GM10248 (cell line): ENCODE data around the gene DAB1.

ENCODE experiments used
- CTCF ChIA-PET: fragments of 300-600 bp; sonication (Branson Sonifier 250); formaldehyde crosslinking; extraction: SDS; loops from one replicate; lab custom pipeline; 2021; ENCODE audit warnings: antibody characterized with exemption; lab: Yijun Ruan, JAX
- POLR2A ChIA-PET: fragments of 350-650 bp; sonication (Branson Sonifier 250); formaldehyde crosslinking; extraction: SDS; loops from one replicate; lab custom pipeline; 2020; ENCODE audit warnings: antibody characterized with exemption; lab: Yijun Ruan, JAX
- DNase-seq: peaks from one replicate; pipeline ENCODE4 v3.0.0; 2012; ENCODE audit errors: extremely low spot score
- CTCF ChIP-seq: IDR thresholded peaks from 2 replicates; pipeline ENCODE4 v1.5.1; 2012; ENCODE audit warnings: mild to moderate bottlenecking, low read depth; ENCODE audit errors: extremely low read depth, missing control alignments, control extremely low read depth

The DAB1 gene

GRCh38 chr1:57252597-57253294 lies 171.1 kb downstream of the DAB1 start:
- ChIA-PET CTCF (interaction anchor here (0.7 to 1.3 kb wide), 2 partner anchors 12 to 26 kb away, joined by 3 read pairs; no protein-coding TSS in a partner anchor), POLR2A (no interaction called here)
- no peak for DNase-seq
- no peak for TF ChIP-seq CTCF

GRCh38 chr1:57250021-57250420 lies 173.8 kb downstream of the DAB1 start:
- no peak for TF ChIP-seq CTCF
- ChIA-PET POLR2A (no interaction called here), CTCF (interaction anchor here (1.3 kb wide), 1 partner anchor 13 kb away, joined by 4 read pairs; no protein-coding TSS in a partner anchor)
- DNase-seq: no peak

- POLR2A ChIA-PET: no interaction called here
- DNase-seq: no peak
- CTCF ChIA-PET: no interaction called here
- no peak for TF ChIP-seq CTCF
Measured at GRCh38 chr1:57249511-57249910, 174.3 kb downstream of the DAB1 start.

- DNase-seq: no peak
- CTCF ChIA-PET: no interaction called here
- TF ChIP-seq CTCF: no peak
- POLR2A ChIA-PET: no interaction called here
Measured at GRCh38 chr1:57248830-57249229, 175.0 kb downstream of the DAB1 start.

- ChIA-PET CTCF (interaction anchor here (1.2 kb wide), 1 partner anchor 14 kb away, joined by 3 read pairs; no protein-coding TSS in a partner anchor), POLR2A (no interaction called here)
- no peak for TF ChIP-seq CTCF
- no peak for DNase-seq
Measured at GRCh38 chr1:57238233-57238781, 185.6 kb downstream of the DAB1 start.

- ChIA-PET POLR2A (no interaction called here), CTCF (interaction anchor here (1.3 to 1.8 kb wide), 3 partner anchors 12 to 42 kb away, joined by 3 to 6 read pairs (median 4); no protein-coding TSS in a partner anchor)
- DNase-seq: no peak
- no peak for TF ChIP-seq CTCF
Measured at GRCh38 chr1:57235730-57236510, 187.9 kb downstream of the DAB1 start.
